Activated T-cell treated with anti-CD3 and anti-CD28 coated beads, Interleukin-2, amount 50 U/mL, for 4 hours (primary cell): Measurements from ENCODE around the gene CSTB. TPM values are rescaled to one million over a fixed set of nuclear protein-coding genes. Genes with fewer than 3 reads are reported as not detected.
A peak's percentile ranks its signal among the peaks of the same experiment; 100 is the strongest.

Experiments used
- ATAC-seq, 2 donors: fragments of 200-7000 bp; cut with Tn5 transposase; one replicate each; pipeline ENCODE4 v1.10.0; 2021
- DNase-seq: peaks from one replicate; pipeline ENCODE4 v3.0.0-alpha.2; 2020
- H3K27me3 Mint-ChIP-seq: one replicate; pipeline ENCODE4 v1.8.0; 2021; ENCODE audit warnings: low read depth, mixed read lengths
- H3K36me3 Mint-ChIP-seq: one replicate; pipeline ENCODE4 v1.8.0; 2022; ENCODE audit warnings: mixed read lengths; ENCODE audit not compliant: insufficient read depth
- H3K4me1 Mint-ChIP-seq: one replicate; pipeline ENCODE4 v1.8.0; 2021; ENCODE audit warnings: low read depth, mixed read lengths
- H3K4me3 Mint-ChIP-seq: one replicate; pipeline ENCODE4 v1.8.0; 2021; ENCODE audit warnings: mild to moderate bottlenecking, moderate library complexity, mixed read lengths
- H3K9me3 Mint-ChIP-seq: one replicate; pipeline ENCODE4 v1.8.0; 2021; ENCODE audit warnings: mixed read lengths
- total RNA-seq, 3 donors: library from RNA; stranded (reverse); gene quantifications; one replicate each; pipeline ENCODE4 v1.2.1, GENCODE V29; 2021

The CSTB gene
- total RNA-seq, 3 donors from 2014 or later = 17.7 to 26.9 (median 24.5) TPM

DNA sequence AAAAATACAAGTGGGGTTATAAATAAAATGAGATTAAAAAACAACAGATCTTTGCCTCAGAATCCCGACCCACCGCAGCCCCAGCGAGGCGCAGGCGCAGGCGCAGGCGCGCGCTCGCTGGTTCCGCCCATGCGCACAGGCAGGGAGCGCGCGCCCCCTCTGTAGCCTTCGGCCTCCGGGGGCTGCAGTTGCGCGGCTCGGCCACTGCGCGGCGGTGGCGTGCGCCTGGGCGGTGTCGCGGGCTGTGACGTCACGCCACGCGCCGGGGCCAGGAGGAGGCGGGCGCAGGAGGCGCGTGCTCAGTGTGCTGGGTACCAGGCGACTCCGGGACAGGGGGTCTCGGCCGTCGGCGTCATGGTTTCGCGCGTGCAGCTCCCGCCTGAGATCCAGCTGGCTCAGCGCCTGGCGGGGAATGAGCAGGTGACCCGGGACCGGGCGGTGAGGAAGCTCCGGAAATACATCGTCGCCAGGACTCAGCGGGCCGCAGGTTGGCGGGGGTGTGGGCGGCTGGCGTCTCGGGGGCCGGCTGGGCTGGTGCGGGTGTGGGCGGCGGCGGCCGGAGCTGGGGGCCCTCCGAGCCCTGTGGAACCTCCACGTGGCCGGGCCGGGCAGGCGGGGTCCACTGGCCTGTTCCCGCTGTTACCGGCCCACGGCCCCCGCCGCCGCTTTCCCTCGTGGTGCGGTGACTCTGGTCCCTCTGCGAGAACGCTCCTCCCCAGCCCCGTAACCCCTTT, 13.3 kb upstream of the CSTB start, which contains the start of gene RRP1:
Gene RRP1 (plus strand): TSS at position 302 of the 734 bp plus-strand sequence. CDS start 53 bp downstream, at position 355.
- H3K4me1 Mint-ChIP-seq = peaks cover 24% of the 10 kb centered on the region
- no peaks in the 10 kb centered on the region for H3K9me3 Mint-ChIP-seq
- no peaks in the 10 kb centered on the region for H3K27me3 Mint-ChIP-seq
- DNase-seq (peak; percentile 95), ATAC-seq (peak; percentile 91 to 92)
- peak within 1 kb of the TSS; percentile 98 for H3K4me3 Mint-ChIP-seq
- H3K36me3 Mint-ChIP-seq = peaks cover 27% of the 10 kb centered on the region

DNA sequence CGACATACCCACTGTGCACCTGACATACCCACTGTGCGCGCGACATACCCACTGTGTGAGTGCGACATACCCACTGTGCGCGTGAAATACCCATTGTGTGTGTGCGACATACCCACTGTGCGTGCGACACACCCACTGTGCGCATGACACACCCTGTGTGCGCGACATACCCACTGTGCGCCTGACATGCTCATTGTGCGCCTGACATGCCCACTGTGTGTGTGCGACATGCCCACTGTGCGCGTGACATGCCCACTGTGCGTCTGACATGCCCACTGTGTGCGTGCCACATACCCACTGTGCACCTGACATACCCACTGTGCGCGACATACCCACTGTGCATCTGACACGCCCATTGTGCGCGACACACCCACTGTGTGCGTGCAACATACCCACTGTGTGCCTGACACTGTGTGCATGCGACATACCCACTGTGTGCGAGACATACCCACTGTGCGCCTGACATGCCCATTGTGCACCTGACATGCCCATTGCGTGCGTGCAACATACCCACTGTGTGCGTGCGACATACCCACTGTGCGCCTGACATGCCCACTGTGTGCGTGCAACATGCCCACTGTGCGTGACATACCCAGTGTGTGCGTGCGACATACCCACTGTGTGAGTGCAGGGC, 10.8 kb upstream of the CSTB start:
- peaks cover 10% of the 10 kb centered on the region for H3K36me3 Mint-ChIP-seq
- DNase-seq = no peak
- ATAC-seq = no peak

DNA sequence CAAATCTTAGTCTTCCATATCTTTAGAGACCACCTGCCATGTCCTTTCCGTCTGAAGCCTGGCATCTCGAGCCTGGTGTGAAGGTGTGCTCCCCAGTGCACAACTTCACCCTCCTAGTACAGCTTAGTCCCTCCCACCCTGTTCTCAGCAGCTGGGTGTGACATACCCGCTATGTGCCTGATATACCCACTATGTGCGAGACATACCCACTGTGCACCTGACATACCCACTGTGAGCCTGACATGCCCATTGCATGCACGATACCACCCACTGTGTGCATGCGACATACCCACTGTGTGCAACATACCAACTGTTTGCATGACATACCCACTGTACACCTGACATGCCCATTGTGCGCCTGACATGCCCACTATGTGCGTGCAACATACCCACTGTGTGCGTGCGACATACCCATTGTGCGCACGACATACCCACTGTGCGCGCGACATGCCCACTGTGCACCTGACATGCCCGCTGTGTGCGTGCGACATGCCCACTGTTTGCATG, 10.2 kb upstream of the CSTB start:
- Mint-ChIP-seq H3K9me3 (no peaks in the 10 kb centered on the region), H3K36me3 (peaks cover 7% of the 10 kb centered on the region), H3K27me3 (no peaks in the 10 kb centered on the region), H3K4me3 (peak overlapping the region; percentile 16), H3K4me1 (peaks cover 31% of the 10 kb centered on the region)
- no peak for DNase-seq
- ATAC-seq = no peak

More for the DNA sequence above, 10.8 kb upstream of the CSTB start:
- no peak overlapping the region for H3K4me3 Mint-ChIP-seq
- H3K27me3 Mint-ChIP-seq = no peaks in the 10 kb centered on the region
- no peaks in the 10 kb centered on the region for H3K9me3 Mint-ChIP-seq
- peaks cover 32% of the 10 kb centered on the region for H3K4me1 Mint-ChIP-seq

DNA sequence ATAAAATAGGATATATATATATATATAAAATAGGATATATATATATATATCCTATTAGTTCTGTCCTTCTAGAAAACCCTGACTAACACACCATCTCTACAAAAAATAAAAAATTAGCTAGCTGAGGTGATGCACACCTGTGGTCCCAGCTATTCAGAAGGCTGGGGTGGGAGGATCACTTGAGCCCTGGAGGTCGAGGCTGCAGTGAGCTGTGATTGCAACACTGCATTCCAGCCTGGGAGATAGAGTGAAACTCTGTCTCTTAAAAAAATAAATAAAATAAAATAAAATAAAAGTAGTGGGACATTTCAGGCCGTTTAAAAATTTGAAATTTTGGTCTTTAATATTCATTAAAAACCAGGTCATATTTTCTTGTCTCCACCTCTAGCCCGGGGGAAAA, 9.0 kb upstream of the CSTB start:
- Mint-ChIP-seq H3K4me3 (no peak overlapping the region), H3K36me3 (peaks cover 3% of the 10 kb centered on the region), H3K27me3 (no peaks in the 10 kb centered on the region), H3K4me1 (peaks cover 21% of the 10 kb centered on the region), H3K9me3 (no peaks in the 10 kb centered on the region)
- no peak for ATAC-seq
- no peak for DNase-seq

DNA sequence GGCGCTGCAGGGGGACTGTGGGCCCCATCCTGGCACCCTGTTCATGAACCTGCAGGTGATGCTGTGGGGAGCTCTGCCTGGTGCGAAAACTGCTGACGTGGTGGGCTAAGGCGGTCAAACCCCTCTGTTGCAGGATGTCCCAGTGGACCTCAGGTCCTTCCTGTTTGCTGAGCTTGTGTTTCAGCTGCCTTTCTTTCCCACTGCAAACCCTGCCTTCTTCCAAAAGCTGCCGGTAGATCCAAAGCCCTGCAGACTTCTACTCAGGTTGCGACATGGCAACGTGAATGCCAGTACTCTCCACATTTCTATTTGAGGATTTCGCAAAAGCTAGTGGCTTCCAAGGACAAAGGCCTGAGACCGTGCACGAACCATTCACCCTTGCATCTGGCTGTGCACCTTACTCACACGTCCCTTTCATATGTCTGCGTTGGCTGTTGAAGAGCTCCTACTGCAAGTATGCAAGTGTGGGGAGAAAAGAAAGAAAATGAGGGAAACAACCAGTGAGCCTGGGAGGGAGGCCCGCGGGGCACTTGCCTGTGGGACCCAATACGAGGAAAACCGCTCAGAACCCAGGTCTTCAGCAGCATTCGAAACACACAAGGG, 7.1 kb upstream of the CSTB start:
- Mint-ChIP-seq H3K36me3 (no peaks in the 10 kb centered on the region), H3K27me3 (no peaks in the 10 kb centered on the region), H3K9me3 (no peaks in the 10 kb centered on the region), H3K4me3 (no peak overlapping the region), H3K4me1 (peaks cover 30% of the 10 kb centered on the region)
- ATAC-seq = peak in 1 of 2 donors; percentile 12
- DNase-seq = no peak

DNA sequence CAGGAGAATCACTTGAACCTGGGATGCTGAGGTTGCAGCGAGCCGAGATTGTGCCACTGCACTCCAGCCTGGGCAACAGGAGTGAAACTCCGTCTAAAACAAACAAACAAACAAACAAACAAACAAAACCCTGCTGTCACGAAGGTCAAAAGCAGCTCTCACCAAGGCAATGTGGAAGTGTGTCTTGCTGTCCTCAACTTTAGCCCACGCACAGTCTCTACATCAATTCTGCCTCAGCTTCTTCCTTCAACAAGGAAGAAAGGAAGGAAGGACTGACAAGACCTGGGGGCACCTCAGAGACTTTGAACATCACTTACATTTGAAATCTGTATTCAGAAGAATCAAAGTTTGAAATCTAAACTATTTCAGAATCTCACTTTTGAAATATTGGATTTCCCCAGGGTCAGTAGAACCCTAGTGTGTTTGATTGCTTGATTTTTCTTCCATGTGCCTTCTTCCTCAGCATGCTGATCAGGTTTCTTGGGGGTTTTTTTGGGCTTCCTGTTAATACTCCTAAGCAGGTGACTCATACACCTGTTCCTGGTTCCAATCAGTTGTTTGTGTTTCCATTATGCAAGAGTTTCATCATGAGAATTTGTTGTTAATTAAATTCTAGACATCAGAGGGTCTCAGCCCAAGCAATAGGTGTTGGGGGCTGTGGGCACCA, 6.5 kb upstream of the CSTB start:
- Mint-ChIP-seq H3K4me3 (no peak overlapping the region), H3K27me3 (no peaks in the 10 kb centered on the region), H3K36me3 (no peaks in the 10 kb centered on the region), H3K4me1 (peaks cover 31% of the 10 kb centered on the region), H3K9me3 (no peaks in the 10 kb centered on the region)
- DNase-seq = no peak
- peak; percentile 61 to 70 for ATAC-seq

DNA sequence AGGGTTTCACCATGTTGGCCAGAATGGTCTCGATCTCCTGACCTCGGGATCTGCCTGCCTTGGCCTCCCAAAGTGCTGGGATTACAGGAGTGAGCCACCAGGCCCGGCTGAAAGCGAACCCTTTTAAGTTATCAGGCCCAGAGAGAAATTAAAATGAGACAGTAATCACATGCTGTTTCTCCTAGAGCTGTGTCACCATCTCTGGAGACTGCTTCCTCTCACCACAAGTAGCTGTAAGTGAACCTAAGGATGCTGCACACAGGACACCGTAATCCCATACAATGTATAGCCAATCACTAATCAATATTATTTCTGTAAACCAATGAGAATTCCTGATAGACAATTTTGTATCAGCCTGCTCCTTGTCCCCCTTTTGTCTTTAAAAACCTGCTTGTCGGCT, 5.7 kb upstream of the CSTB start:
- H3K4me1 Mint-ChIP-seq = peaks cover 31% of the 10 kb centered on the region
- H3K9me3 Mint-ChIP-seq = no peaks in the 10 kb centered on the region
- no peaks in the 10 kb centered on the region for H3K27me3 Mint-ChIP-seq
- DNase-seq = no peak
- no peak overlapping the region for H3K4me3 Mint-ChIP-seq
- no peaks in the 10 kb centered on the region for H3K36me3 Mint-ChIP-seq
- ATAC-seq = no peak

DNA sequence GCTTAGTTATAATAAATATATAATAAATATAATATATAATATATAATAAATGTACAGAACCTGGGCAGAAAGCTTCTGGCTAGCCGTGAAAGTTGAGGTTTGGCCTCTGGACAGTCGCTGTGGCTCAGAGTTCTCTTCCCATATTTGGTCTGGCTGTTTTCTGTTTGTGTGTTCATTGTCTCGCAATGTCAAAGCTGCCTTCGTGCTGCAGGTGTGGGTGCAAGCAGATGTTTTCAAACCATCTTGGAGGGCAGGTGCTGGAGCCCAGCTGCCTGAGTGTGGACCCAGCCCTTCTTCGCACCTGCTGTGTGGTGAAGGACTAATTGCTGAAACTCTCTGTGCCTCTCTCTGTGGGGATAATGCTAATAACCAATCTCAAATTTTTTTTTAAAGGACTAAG, 3.6 kb upstream of the CSTB start:
- Mint-ChIP-seq H3K4me3 (no peak overlapping the region), H3K9me3 (no peaks in the 10 kb centered on the region), H3K36me3 (no peaks in the 10 kb centered on the region), H3K27me3 (no peaks in the 10 kb centered on the region), H3K4me1 (peaks cover 41% of the 10 kb centered on the region)
- ATAC-seq = no peak
- DNase-seq = no peak

DNA sequence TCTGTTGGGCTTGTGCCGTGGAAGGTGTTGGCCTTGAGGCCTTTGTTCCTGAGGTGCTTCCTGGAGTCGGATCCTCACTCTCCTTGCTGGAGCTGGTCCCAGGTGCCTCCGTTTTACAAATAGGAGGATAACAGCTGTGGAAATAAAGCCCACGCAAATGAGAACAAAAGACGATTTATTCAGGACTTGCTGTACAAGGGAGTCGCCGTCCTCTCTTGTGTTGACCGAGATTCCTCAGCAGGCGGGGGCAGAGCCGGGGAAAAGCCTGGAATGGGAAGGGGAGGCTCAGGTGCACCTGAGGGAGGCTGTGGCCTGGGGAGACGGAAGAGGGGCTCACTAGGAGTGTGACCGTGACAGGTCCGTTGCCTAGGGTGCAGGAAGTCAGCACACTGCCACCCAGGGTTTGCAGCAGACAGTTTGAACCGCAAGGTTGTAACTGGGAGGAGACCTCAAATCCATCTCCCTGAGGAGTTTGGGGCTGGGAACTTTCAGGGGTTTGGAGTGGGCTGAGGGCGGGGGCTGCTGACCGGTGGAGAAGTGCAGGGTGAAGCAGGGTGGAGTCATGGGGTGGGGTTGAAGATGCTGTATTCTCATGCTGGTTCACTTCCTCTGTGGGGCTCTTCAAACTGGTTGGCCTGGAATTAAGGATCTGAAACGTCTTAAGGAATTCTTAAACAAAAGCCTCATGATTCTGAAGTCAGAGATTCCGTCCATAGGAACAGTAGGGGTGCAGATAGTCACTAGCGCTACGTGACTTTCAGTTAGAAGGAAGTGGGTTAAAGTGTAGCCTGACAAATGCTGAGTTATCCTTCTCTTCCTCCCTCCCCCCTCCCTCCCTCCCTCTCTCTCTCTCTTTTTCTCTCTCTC, 2.6 kb upstream of the CSTB start:
- H3K4me3 Mint-ChIP-seq = no peak overlapping the region
- H3K36me3 Mint-ChIP-seq = peaks cover 4% of the 10 kb centered on the region
- peaks cover 43% of the 10 kb centered on the region for H3K4me1 Mint-ChIP-seq
- DNase-seq (no peak), ATAC-seq (no peak)
- H3K9me3 Mint-ChIP-seq = no peaks in the 10 kb centered on the region
- H3K27me3 Mint-ChIP-seq = no peaks in the 10 kb centered on the region

DNA sequence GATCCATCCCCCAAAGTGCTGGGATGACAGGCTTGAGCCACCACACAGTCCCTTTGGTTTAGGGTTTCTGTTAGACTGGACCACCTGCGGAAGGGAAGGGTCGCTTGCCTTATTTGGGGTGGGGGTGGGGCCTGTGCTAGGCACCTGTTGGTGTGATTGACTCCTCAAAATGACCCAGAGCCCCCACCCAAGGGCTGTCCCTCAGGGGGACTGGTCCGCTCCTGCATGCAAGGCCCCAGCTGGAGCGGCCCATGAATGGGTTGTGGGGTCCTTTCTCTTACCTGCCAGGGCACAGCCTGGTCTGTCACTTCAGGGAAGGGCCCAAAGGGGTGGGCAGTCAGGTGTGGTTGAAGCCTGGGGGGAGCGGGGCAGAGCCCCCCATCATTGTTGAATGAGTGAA, 1.8 kb upstream of the CSTB start:
- no peaks in the 10 kb centered on the region for H3K9me3 Mint-ChIP-seq
- H3K4me3 Mint-ChIP-seq = no peak overlapping the region
- H3K36me3 Mint-ChIP-seq = peaks cover 10% of the 10 kb centered on the region
- DNase-seq (no peak), ATAC-seq (no peak)
- no peaks in the 10 kb centered on the region for H3K27me3 Mint-ChIP-seq
- peaks cover 38% of the 10 kb centered on the region for H3K4me1 Mint-ChIP-seq

DNA sequence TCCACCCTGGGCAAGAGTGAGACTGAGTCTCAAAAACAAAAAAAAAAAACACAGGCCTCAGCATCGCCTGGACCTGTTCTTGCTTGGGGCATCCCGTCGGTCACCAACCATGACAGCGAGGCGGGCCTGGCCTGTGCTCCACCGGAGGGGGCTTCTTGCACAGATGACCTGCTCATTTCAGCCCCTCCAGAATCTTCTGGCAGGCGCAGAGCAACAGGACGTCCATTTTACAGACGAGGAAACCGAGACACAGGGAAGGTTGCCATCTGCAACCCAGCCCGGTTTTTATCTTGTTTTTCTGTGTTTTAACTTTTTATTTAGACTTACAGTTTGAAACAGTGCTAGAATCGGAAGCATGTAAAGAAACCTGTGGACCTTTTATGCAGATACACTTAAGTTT, 918 bp downstream of the CSTB start:
- no peaks in the 10 kb centered on the region for H3K27me3 Mint-ChIP-seq
- peaks cover 26% of the 10 kb centered on the region for H3K4me1 Mint-ChIP-seq
- DNase-seq (no peak), ATAC-seq (no peak)
- peaks cover 12% of the 10 kb centered on the region for H3K36me3 Mint-ChIP-seq
- peak overlapping the region; percentile 90 for H3K4me3 Mint-ChIP-seq
- H3K9me3 Mint-ChIP-seq = no peaks in the 10 kb centered on the region

DNA sequence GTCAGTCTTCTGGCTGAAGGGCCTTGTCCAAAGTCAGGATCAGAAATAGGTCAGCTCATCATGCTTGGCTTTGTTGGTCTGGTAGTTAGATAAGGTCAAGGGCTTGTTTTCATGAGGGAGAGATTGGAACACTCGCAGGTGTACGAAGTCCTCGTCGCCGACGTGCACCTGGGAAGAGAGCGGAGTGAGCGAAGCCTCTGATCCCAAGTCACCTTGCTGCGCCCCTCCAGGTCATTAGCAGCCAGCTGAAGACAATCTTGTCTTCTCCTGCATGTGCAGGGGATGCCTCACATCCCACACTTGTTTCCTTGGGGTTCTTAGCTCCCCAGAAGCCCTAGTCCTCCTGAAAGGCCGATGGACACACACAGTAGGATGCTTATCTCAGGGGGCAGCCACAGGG, 1.9 kb downstream of the CSTB start:
- H3K27me3 Mint-ChIP-seq = no peaks in the 10 kb centered on the region
- ATAC-seq = no peak
- no peaks in the 10 kb centered on the region for H3K9me3 Mint-ChIP-seq

DNA sequence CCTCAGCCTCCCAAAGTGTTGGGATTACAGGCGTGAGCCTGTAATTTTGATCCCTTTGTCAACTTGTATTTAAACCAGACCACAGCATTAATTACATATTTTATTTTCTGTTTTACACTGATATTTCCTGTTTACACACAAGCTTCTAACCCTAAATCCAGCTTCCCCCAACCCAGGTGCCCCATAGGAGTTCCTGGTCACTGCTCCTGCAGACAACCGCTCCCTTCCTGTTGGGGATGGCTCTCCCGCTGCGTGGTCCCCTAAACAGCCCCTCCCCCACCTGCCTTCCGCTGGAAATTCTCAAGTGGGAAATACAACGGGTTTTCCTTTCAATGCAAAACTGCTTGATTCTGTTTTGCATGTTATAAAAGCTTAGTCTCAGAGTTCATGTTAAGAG, 3.7 kb downstream of the CSTB start:
- ATAC-seq (no peak), DNase-seq (no peak)
- Mint-ChIP-seq H3K9me3 (no peaks in the 10 kb centered on the region), H3K4me1 (peaks cover 12% of the 10 kb centered on the region), H3K36me3 (peaks cover 12% of the 10 kb centered on the region), H3K27me3 (no peaks in the 10 kb centered on the region), H3K4me3 (no peak overlapping the region)

More for the DNA sequence above, 1.9 kb downstream of the CSTB start:
- DNase-seq = no peak
- Mint-ChIP-seq H3K4me3 (peak overlapping the region; percentile 90), H3K4me1 (peaks cover 22% of the 10 kb centered on the region), H3K36me3 (peaks cover 12% of the 10 kb centered on the region)
